Endothelial cell of umbilical vein (primary cell): ENCODE data around the gene SVEP1. TPM values are rescaled to one million over a fixed set of nuclear protein-coding genes. Genes with fewer than 3 reads are reported as not detected.

Experiments
- BruUV-seq: library from RNA; stranded (reverse); fragments of 400-500 nt; replicated peaks from 2 replicates; lab custom pipeline; 2021; lab: Mats Ljungman, UMichigan
- CTCF ChIA-PET: fragments of 300-600, 350-600 bp; sonication (Branson Sonifier 250); formaldehyde crosslinking; loops from one replicate; lab custom pipeline; 2021; ENCODE audit warnings: antibody characterized with exemption, inconsistent platforms; lab: Charles Lee
- POLR2A ChIA-PET: fragments of 300-600, 350-600 bp; sonication (Branson Sonifier 250); formaldehyde crosslinking; loops from one replicate; lab custom pipeline; 2021; ENCODE audit warnings: antibody characterized with exemption, inconsistent platforms; lab: Charles Lee
- DNase-seq: peaks from one replicate; pipeline ENCODE4 v3.0.0-alpha.2; 2011; ENCODE audit warnings: low read depth, low spot score
- FAIRE-seq: peaks from 2 replicates; lab custom pipeline; 2011; peaks lifted over from hg19 to GRCh38; lab: Jason Lieb, UNC
- H2AFZ ChIP-seq: 2 replicates; pipeline ENCODE4 v1.6.0; 2012; ENCODE audit warnings: low read depth, low read length, control low read depth, inconsistent platforms
- H3K27ac ChIP-seq: 2 replicates; pipeline ENCODE4 v1.5.1; 2011; ENCODE audit warnings: low read depth, mild to moderate bottlenecking, control low read depth, low read length, moderate library complexity; ENCODE audit not compliant: insufficient read depth
- H3K27me3 ChIP-seq, 2 experiments: 2 replicates each; pipeline versions ENCODE4 v1.6.0 to v1.6.1; 2011; ENCODE audit warnings: low read length in 2 of 2, mixed read lengths in 1 of 2; ENCODE audit not compliant: control insufficient read depth in 2 of 2, insufficient read depth in 2 of 2
- H3K36me3 ChIP-seq, 2 experiments: 2 replicates in 1 of 2; 3 replicates in 1 of 2; pipeline ENCODE4 v1.5.1; 2011; ENCODE audit warnings: low read length in 2 of 2, mild to moderate bottlenecking in 1 of 2, moderate library complexity in 1 of 2; ENCODE audit not compliant: control insufficient read depth in 2 of 2, insufficient read depth in 2 of 2; ENCODE audit errors: extremely low read depth in 1 of 2
- H3K4me1 ChIP-seq: 3 replicates; pipeline ENCODE4 v1.5.1; 2011; ENCODE audit warnings: mild to moderate bottlenecking, low read length; ENCODE audit not compliant: control insufficient read depth, insufficient read depth; ENCODE audit errors: extremely low read depth
- H3K4me2 ChIP-seq: 2 replicates; pipeline ENCODE4 v1.6.1; 2011; ENCODE audit warnings: low read length, control low read depth, mixed read lengths; ENCODE audit not compliant: insufficient read depth
- H3K4me3 ChIP-seq, 3 experiments: fragments of 200-600 bp in 1 of 3; sonication (generic), shearing (Covaris generic) in 1 of 3; replicated peaks in 1 of 3; 2 replicates each; pipeline ENCODE4 v1.5.1; 2011 to 2016; ENCODE audit warnings: control low read depth in 3 of 3, low read length in 3 of 3, mild to moderate bottlenecking in 2 of 3, inconsistent platforms in 1 of 3, low read depth in 1 of 3, moderate library complexity in 1 of 3; ENCODE audit not compliant: insufficient read depth in 1 of 3
- H3K79me2 ChIP-seq: 2 replicates; pipeline ENCODE4 v1.6.0; 2012; ENCODE audit warnings: low read length, inconsistent platforms; ENCODE audit not compliant: control insufficient read depth, insufficient read depth
- H3K9ac ChIP-seq: replicated peaks from 2 replicates; pipeline ENCODE3; 2011; ENCODE audit warnings: low read length, control low read depth; ENCODE audit not compliant: insufficient read depth; ENCODE audit errors: extremely low read depth
- H3K9me1 ChIP-seq: replicated peaks from 3 replicates; pipeline ENCODE4 v1.6.0; 2011; ENCODE audit warnings: mild to moderate bottlenecking, low read length; ENCODE audit not compliant: control insufficient read depth, insufficient read depth; ENCODE audit errors: extremely low read depth
- H3K9me3 ChIP-seq: replicated peaks from 2 replicates; pipeline ENCODE4 v1.5.1; 2012; ENCODE audit warnings: low read length, inconsistent platforms; ENCODE audit not compliant: control insufficient read depth, insufficient read depth
- H4K20me1 ChIP-seq: replicated peaks from 2 replicates; pipeline ENCODE3; 2011; ENCODE audit warnings: mild to moderate bottlenecking, low read length; ENCODE audit not compliant: control insufficient read depth, insufficient read depth; ENCODE audit errors: extremely low read depth
- EZH2 ChIP-seq: IDR thresholded peaks from 2 replicates; pipeline ENCODE4 v1.6.1; 2012; ENCODE audit warnings: borderline replicate concordance, low read depth, mild to moderate bottlenecking, moderate library complexity, low read length, inconsistent platforms; ENCODE audit not compliant: severe bottlenecking
- FOS ChIP-seq: IDR thresholded peaks from 2 replicates; pipeline ENCODE4 v1.6.1; 2011; ENCODE audit warnings: mild to moderate bottlenecking, low read length, moderate library complexity, borderline replicate concordance; ENCODE audit not compliant: insufficient read depth
- GATA2 ChIP-seq: IDR thresholded peaks from 2 replicates; pipeline ENCODE4 v1.7.0; 2011; ENCODE audit warnings: low read depth, mild to moderate bottlenecking, moderate library complexity, mixed read lengths, low read length; ENCODE audit not compliant: insufficient read length, insufficient read depth
- JUN ChIP-seq: IDR thresholded peaks from 2 replicates; pipeline ENCODE4 v1.6.1; 2011; ENCODE audit warnings: borderline replicate concordance, low read depth; ENCODE audit not compliant: insufficient read length, insufficient read depth
- MYC ChIP-seq: IDR thresholded peaks from one replicate; pipeline ENCODE4 v1.6.1; 2011; ENCODE audit warnings: mild to moderate bottlenecking, low read depth, low read length
- POLR2A ChIP-seq: IDR thresholded peaks from 2 replicates; pipeline ENCODE4 v1.6.1; 2012; ENCODE audit warnings: low read depth, mild to moderate bottlenecking, control low read depth, low read length
- POLR2AphosphoS5 ChIP-seq: IDR thresholded peaks from 2 replicates; pipeline ENCODE4 v1.6.1; 2012; ENCODE audit warnings: low read depth, mild to moderate bottlenecking, control low read depth, low read length, moderate library complexity; ENCODE audit not compliant: insufficient read depth
- dilution Hi-C: fragments of 300-500 bp; cut with MboI; formaldehyde crosslinking; loops from one replicate; pipeline ENCODE4 v1.15.0; 2019; ENCODE audit warnings: low sequenced_read_pairs; ENCODE audit not compliant: extremely low pct_ligation_motif_present
- intact Hi-C: fragments of 100-400 bp; cut with micrococcal nuclease; formaldehyde crosslinking; loops from one replicate; pipeline ENCODE4 v1.10.0; 2022
- polyA plus RNA-seq, 4 experiments: library from polyadenylated mRNA; depleted of rRNA in 3 of 4; stranded (reverse) in 3 of 4; unstranded in 1 of 4; fragments of >200 nt; gene quantifications; 2 replicates each; pipeline versions ENCODE4 v1.2.1 to v1.2.3, GENCODE V29; 2011 to 2012; ENCODE audit warnings: missing spikeins in 1 of 4
- total RNA-seq: library from RNA; stranded (reverse); gene quantifications from 2 replicates; pipeline ENCODE4 v1.2.3, GENCODE V29; 2021
- TF ChIP-seq, protein P1 (sequence below): IDR thresholded peaks from 2 replicates; pipeline ENCODE4 v1.6.1; 2011; ENCODE audit not compliant: insufficient read depth, insufficient read length
- TF ChIP-seq, protein P2 (sequence below), 2 donors: IDR thresholded peaks; 1 replicate in 1 of 2; 2 replicates in 1 of 2; pipeline ENCODE4 v1.5.1; 2011; ENCODE audit warnings: low read length in 2 of 2, mild to moderate bottlenecking in 2 of 2, moderate library complexity in 2 of 2, control low read depth in 1 of 2, inconsistent platforms in 1 of 2, low read depth in 1 of 2; ENCODE audit not compliant: insufficient read depth in 1 of 2; ENCODE audit errors: extremely low read depth in 1 of 2

Gene SVEP1
- total and polyA plus RNA-seq, 2 donors (not counting 3 experiments of a cell fraction or from before 2014, with no cell fraction given): 0.04 to 0.29 TPM

DNA sequence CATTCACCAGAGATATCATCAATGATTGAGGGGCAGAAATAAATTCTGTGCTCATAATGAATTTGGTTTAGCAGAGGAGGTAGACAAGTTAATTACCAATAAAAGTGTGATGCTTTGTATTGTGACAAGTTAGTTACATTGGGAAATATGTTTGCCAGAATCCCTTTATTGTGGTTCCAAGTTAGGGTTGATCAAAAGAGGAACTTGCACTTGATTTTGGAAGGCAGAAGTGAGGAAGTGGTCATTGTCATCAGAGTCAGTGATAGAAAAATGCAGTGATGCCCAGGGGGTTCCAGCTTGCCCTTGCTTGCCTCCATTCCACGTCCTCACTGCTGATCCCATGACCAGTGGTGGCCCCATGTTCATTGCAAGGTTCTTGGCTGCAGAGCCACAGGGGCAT is 69.7 kb downstream of the SVEP1 start:
- no peak for FAIRE-seq

More for the DNA sequence above, 69.7 kb downstream of the SVEP1 start:
- Histone ChIP-seq H3K27me3 (peaks cover 2 to 3% of the 10 kb centered on the region in 2 experiments), H3K4me2 (no peak overlapping the region), H3K9ac (no peak overlapping the region), H3K9me3 (no peaks in the 10 kb centered on the region), H3K36me3 (no peaks in the 10 kb centered on the region), H3K4me3 (no peak overlapping the region), H3K27ac (no peak overlapping the region), H3K9me1 (no peaks in the 10 kb centered on the region), H3K79me2 (no peaks in the 10 kb centered on the region), H3K4me1 (no peaks in the 10 kb centered on the region), H2AFZ (no peak overlapping the region), H4K20me1 (no peaks in the 10 kb centered on the region)
- CTCF ChIA-PET: interaction anchor here (0.6 to 1.0 kb wide), 2 partner anchors 113 to 975 kb away, joined by 3 read pairs; no protein-coding TSS in a partner anchor
- DNase-seq: no peak
- POLR2A ChIA-PET: no interaction called here
- TF ChIP-seq GATA2 (no peak), JUN (no peak), POLR2A (no peak), POLR2AphosphoS5 (no peak), FOS (no peak), MYC (no peak), EZH2 (no peak)
- TF ChIP-seq, protein P1, sequence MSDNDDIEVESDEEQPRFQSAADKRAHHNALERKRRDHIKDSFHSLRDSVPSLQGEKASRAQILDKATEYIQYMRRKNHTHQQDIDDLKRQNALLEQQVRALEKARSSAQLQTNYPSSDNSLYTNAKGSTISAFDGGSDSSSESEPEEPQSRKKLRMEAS: no peak
- TF ChIP-seq, protein P2, sequence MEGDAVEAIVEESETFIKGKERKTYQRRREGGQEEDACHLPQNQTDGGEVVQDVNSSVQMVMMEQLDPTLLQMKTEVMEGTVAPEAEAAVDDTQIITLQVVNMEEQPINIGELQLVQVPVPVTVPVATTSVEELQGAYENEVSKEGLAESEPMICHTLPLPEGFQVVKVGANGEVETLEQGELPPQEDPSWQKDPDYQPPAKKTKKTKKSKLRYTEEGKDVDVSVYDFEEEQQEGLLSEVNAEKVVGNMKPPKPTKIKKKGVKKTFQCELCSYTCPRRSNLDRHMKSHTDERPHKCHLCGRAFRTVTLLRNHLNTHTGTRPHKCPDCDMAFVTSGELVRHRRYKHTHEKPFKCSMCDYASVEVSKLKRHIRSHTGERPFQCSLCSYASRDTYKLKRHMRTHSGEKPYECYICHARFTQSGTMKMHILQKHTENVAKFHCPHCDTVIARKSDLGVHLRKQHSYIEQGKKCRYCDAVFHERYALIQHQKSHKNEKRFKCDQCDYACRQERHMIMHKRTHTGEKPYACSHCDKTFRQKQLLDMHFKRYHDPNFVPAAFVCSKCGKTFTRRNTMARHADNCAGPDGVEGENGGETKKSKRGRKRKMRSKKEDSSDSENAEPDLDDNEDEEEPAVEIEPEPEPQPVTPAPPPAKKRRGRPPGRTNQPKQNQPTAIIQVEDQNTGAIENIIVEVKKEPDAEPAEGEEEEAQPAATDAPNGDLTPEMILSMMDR (IDR thresholded peaks at IDR 0.05; ENCODE audit: extremely low read depth in 1 of 2, insufficient read depth in 1 of 2, low read depth in 1 of 2, low read length in 2 of 2): no peak
- dilution Hi-C loops (no loop called here), intact Hi-C loops (no loop called here)
- BruUV-seq: no TSS peak
